GM12878 (cell line): ENCODE results near the gene SLC5A11. TPM values are rescaled to one million over a fixed set of nuclear protein-coding genes. Genes with fewer than 3 reads are reported as not detected.
"Not testable (repeated sequence)": the region's sequence is repeated elsewhere in the genome, so short reads cannot be mapped to it uniquely, and the experiment has no call there.

Source experiments
- ATAC-seq: fragments of 200-7000 bp; cut with Tn5 transposase; 3 replicates; pipeline ENCODE4 v1.9.1; 2020; ENCODE audit warnings: mild to moderate bottlenecking, moderate library complexity
- BruUV-seq: library from RNA; stranded (reverse); fragments of 400-500 nt; replicated peaks from 2 replicates; lab custom pipeline; 2021; lab: Mats Ljungman, UMichigan
- CTCF ChIA-PET: fragments of 300-600 bp; sonication (Branson Sonifier 250); formaldehyde crosslinking; extraction: SDS; loops from one replicate; lab custom pipeline; 2021; ENCODE audit warnings: inconsistent platforms; lab: Yijun Ruan, JAX
- POLR2A ChIA-PET: fragments of 350-600 bp; formaldehyde crosslinking; extraction: SDS; loops from one replicate; lab custom pipeline; 2021; ENCODE audit warnings: inconsistent platforms; lab: Charles Lee
- RAD21 ChIA-PET: fragments of 300-600 bp; sonication (Branson Sonifier 250); formaldehyde crosslinking; loops from one replicate; lab custom pipeline; 2023; ENCODE audit warnings: antibody characterized with exemption; ENCODE audit not compliant: unreplicated experiment; lab: Charles Lee
- SMC1A ChIA-PET: fragments of 300-600 bp; sonication (Branson Sonifier 250); formaldehyde crosslinking; loops from one replicate; lab custom pipeline; 2023; ENCODE audit not compliant: unreplicated experiment, uncharacterized antibody; lab: Charles Lee
- DNase-seq: peaks from one replicate; pipeline ENCODE4 v3.0.0-alpha.2; 2011; ENCODE audit warnings: low read depth, low spot score
- FAIRE-seq: peaks from 3 replicates; lab custom pipeline; 2011; peaks lifted over from hg19 to GRCh38; lab: Jason Lieb, UNC
- H2AFZ ChIP-seq: 2 replicates; pipeline ENCODE4 v1.6.0; 2011; ENCODE audit warnings: low read depth, low read length, control low read depth; ENCODE audit not compliant: control insufficient read depth
- H3K27ac ChIP-seq: 2 replicates; pipeline ENCODE4 v1.5.1; 2011; ENCODE audit warnings: control low read depth; ENCODE audit not compliant: control insufficient read depth, insufficient read depth
- H3K27me3 ChIP-seq, 2 experiments: replicated peaks in 1 of 2; 2 replicates each; pipeline versions ENCODE4 v1.6.0 to v1.6.1; 2011; ENCODE audit warnings: low read length in 1 of 2; ENCODE audit not compliant: control insufficient read depth in 2 of 2, insufficient read depth in 2 of 2
- H3K36me3 ChIP-seq, 2 experiments: 2 replicates each; pipeline ENCODE4 v1.5.1; 2011; ENCODE audit warnings: low read length in 1 of 2; ENCODE audit not compliant: control insufficient read depth in 2 of 2, insufficient read depth in 2 of 2
- H3K4me1 ChIP-seq: 2 replicates; pipeline ENCODE4 v1.6.1; 2011; ENCODE audit warnings: mild to moderate bottlenecking, low read length, moderate library complexity, mixed read lengths; ENCODE audit not compliant: control insufficient read depth, insufficient read depth
- H3K4me2 ChIP-seq: 2 replicates; pipeline ENCODE4 v1.6.0; 2011; ENCODE audit warnings: control low read depth; ENCODE audit not compliant: control insufficient read depth, insufficient read depth
- H3K4me3 ChIP-seq: fragments of 200-600 bp; sonication (generic); 2 replicates; pipeline ENCODE4 v1.5.1; 2016
- H3K79me2 ChIP-seq: 2 replicates; pipeline ENCODE4 v1.6.0; 2011; ENCODE audit warnings: low read length; ENCODE audit not compliant: control insufficient read depth, insufficient read depth
- H3K9ac ChIP-seq: 2 replicates; pipeline ENCODE4 v1.8.0; 2011; ENCODE audit warnings: low read length, control low read depth, mixed read lengths; ENCODE audit not compliant: control insufficient read depth, insufficient read depth
- H3K9me3 ChIP-seq: replicated peaks from 3 replicates; pipeline ENCODE4 v1.5.1; 2011; ENCODE audit warnings: mild to moderate bottlenecking, low read length; ENCODE audit not compliant: control insufficient read depth, insufficient read depth
- H4K20me1 ChIP-seq: 2 replicates; pipeline ENCODE4 v1.6.0; 2011; ENCODE audit not compliant: control insufficient read depth, insufficient read depth
- GABPA ChIP-seq: IDR thresholded peaks from 2 replicates; pipeline ENCODE4 v1.6.1; 2014; ENCODE audit warnings: antibody characterized with exemption, low read depth, mild to moderate bottlenecking, inconsistent platforms
- NR2F1 ChIP-seq: fragments of 450-650 bp; conservative IDR thresholded peaks from 2 replicates; pipeline ENCODE4 v1.6.1; 2017; ENCODE audit warnings: mild to moderate bottlenecking
- RBBP5 ChIP-seq: fragments of 200-600 bp; sonication (generic); conservative IDR thresholded peaks from 2 replicates; pipeline ENCODE4 v1.6.1; 2016
- SPI1 ChIP-seq: IDR thresholded peaks from 2 replicates; pipeline ENCODE4 v1.6.1; 2011; ENCODE audit warnings: low read depth, mild to moderate bottlenecking, low read length, moderate library complexity, borderline replicate concordance; ENCODE audit not compliant: insufficient read depth
- WGBS: methylation state at CpG from one replicate; pipeline ENCODE4 v1.1.6; 2016; ENCODE audit warnings: low lambda C conversion rate; ENCODE audit not compliant: insufficient replicate concordance, insufficient coverage; ENCODE audit errors: missing lambda C conversion rate; 5-methylcytosine and 5-hydroxymethylcytosine counted together
- in situ Hi-C: fragments of 300-500 bp; cut with MboI; formaldehyde crosslinking; loops from 9 replicates; pipeline ENCODE4 v1.14.3; 2018; ENCODE audit warnings: mixed read lengths
- intact Hi-C: fragments of 100-400 bp; cut with micrococcal nuclease; formaldehyde crosslinking; loops from one replicate; pipeline ENCODE4 v1.14.2; 2022; ENCODE audit not compliant: unreplicated experiment
- polyA plus RNA-seq, 11 experiments: library from polyadenylated mRNA; depleted of rRNA in 4 of 11; unstranded in 6 of 11; stranded (reverse) in 5 of 11; fragments of >200 nt; fragmentation: Nextera tagmentation in 4 of 11; fragmentation: Illumina TruSeq in 1 of 11; extraction: Ambion mirVana in 4 of 11; extraction: Trizol in 1 of 11; gene quantifications; 1 replicate in 1 of 11; 2 replicates in 10 of 11; pipeline versions ENCODE4 v1.2.1 to v1.2.3, GENCODE V29; 2011 to 2016; ENCODE audit warnings: inconsistent platforms in 2 of 11, missing spikeins in 2 of 11, low read depth in 1 of 11
- total RNA-seq, 4 experiments: library from RNA; depleted of rRNA in 3 of 4; stranded (reverse); fragments of >200 nt in 3 of 4; fragmentation: Illumina TruSeq in 1 of 4; extraction: Trizol in 1 of 4; gene quantifications; 2 replicates each; pipeline versions ENCODE4 v1.2.1 to v1.2.3, GENCODE V29; 2013 to 2021

SLC5A11 gene
- total and polyA plus RNA-seq, 10 of the 15 experiments (the other 5 are each of a cell fraction or from before 2014, with no cell fraction given), result 0.10 TPM; not detected in 9

DNA sequence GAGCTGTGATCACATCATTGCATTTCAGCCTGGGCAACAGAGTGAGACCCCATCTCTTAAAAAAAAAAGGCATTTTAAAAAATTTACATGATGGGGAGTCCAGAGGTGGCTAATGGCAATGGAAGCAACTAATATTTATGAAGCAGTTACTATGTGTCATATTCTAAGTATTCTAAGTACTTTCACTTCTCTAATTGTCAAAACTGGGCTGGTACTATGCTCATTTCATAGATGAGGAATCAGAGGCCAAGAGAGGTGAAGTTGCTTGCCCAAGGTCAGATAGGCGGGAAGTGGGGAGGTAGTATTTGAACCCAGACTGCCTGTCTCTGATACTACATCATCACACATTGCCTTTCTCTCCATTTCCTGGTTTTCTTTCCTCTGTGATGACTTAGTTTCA is 50.7 kb downstream of the SLC5A11 start:
- no TSS peak for BruUV-seq
- no peaks in the 10 kb centered on the region for H3K27me3 ChIP-seq
- peak; percentile 94 for ATAC-seq

DNA sequence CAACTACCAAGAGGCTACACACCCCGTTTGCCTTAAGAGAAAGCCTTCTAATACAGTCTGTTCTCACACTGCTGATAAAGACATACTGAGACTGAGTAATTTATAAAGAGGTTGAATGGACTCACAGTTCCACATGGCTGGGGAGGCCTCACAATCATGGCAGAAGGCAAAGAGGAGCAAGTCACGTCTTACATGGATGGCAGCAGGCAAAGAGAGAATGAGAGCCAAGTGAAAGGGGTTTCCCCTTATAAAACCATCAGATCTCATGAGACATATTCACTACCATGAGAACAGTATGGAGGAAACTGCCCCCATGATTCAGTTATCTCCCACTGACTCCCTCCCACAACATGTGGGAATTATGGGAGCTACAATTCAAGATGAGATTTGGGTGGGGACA is 51.8 kb downstream of the SLC5A11 start:
- H3K36me3 ChIP-seq, RAD21 ChIA-PET, BruUV-seq, in situ Hi-C loops, DNase-seq, POLR2A ChIA-PET, H4K20me1 ChIP-seq, ATAC-seq, H3K9me3 ChIP-seq, H3K79me2 ChIP-seq, CTCF ChIA-PET, FAIRE-seq, H2AFZ ChIP-seq, H3K4me1 ChIP-seq, H3K9ac ChIP-seq, H3K27ac ChIP-seq, intact Hi-C loops, H3K4me2 ChIP-seq, H3K27me3 ChIP-seq, H3K4me3 ChIP-seq: not testable (repeated sequence)
- SMC1A ChIA-PET, result interaction anchor here (0.6 kb wide), 1 partner anchor 177 kb away, joined by 3 read pairs; no protein-coding TSS in a partner anchor
- 5% methylated on average over 2 of the region's 2 CpGs for WGBS

More for the DNA sequence above, 50.7 kb downstream of the SLC5A11 start:
- Histone ChIP-seq H3K9me3 (no peaks in the 10 kb centered on the region; the same call in 2 of the 3 replicates), H3K9ac (no peak overlapping the region), H3K79me2 (no peaks in the 10 kb centered on the region), H2AFZ (no peak overlapping the region), H3K4me3 (no peak overlapping the region), H4K20me1 (no peaks in the 10 kb centered on the region), H3K36me3 (no peaks in the 10 kb centered on the region), H3K4me1 (no peaks in the 10 kb centered on the region), H3K27ac (no peak overlapping the region), H3K4me2 (no peak overlapping the region)
- DNase-seq (peak; percentile 12), FAIRE-seq (peak; percentile 80)
- in situ Hi-C loops (no loop called here), intact Hi-C loops (no loop called here)
- SMC1A ChIA-PET, result interaction anchor here (0.6 kb wide), 2 partner anchors 10 to 215 kb away, joined by 3 to 4 read pairs; no protein-coding TSS in a partner anchor
- 0% methylated on average over 1 of the region's 1 CpG for WGBS
- POLR2A ChIA-PET, result no interaction called here
- CTCF ChIA-PET, result no interaction called here
- RAD21 ChIA-PET, result no interaction called here
- peak; percentile 80 for TF ChIP-seq SPI1
- no peak for TF ChIP-seq GABPA
- TF ChIP-seq RBBP5, result no peak
- peak; percentile 49 for TF ChIP-seq NR2F1
